Liver (tissue), 9 donors: Measurements from ENCODE around the gene TUBA8. TPM values are rescaled to one million over a fixed set of nuclear protein-coding genes. Genes with fewer than 3 reads are reported as not detected.

Experiments used
- DNase-seq: peaks from one replicate; pipeline ENCODE4 v3.0.0-alpha.2; 2017; ENCODE audit warnings: low spot score
- H3K27ac ChIP-seq, 2 donors: one replicate each; pipeline ENCODE4 v1.7.0; 2013; ENCODE audit warnings: inconsistent platforms in 2 of 2, low read length in 2 of 2, control low read depth in 1 of 2, low read depth in 1 of 2, mild to moderate bottlenecking in 1 of 2
- H3K27me3 ChIP-seq, 4 donors: one replicate each; pipeline versions ENCODE4 v1.6.1 to v1.7.0; 2013; ENCODE audit warnings: low read length in 3 of 4, inconsistent platforms in 1 of 4, mild to moderate bottlenecking in 1 of 4, moderate library complexity in 1 of 4; ENCODE audit not compliant: control insufficient read depth in 4 of 4, insufficient read depth in 4 of 4
- H3K36me3 ChIP-seq, 4 donors: one replicate each; pipeline versions ENCODE4 v1.6.1 to v1.7.0; 2013; ENCODE audit warnings: low read length in 3 of 4, mild to moderate bottlenecking in 3 of 4, low read depth in 1 of 4, moderate library complexity in 1 of 4; ENCODE audit not compliant: control insufficient read depth in 4 of 4, insufficient read depth in 3 of 4
- H3K4me1 ChIP-seq, 4 donors: one replicate each; pipeline versions ENCODE4 v1.6.1 to v1.7.0; 2013; ENCODE audit warnings: low read length in 3 of 4, mild to moderate bottlenecking in 3 of 4, moderate library complexity in 1 of 4; ENCODE audit not compliant: control insufficient read depth in 4 of 4, insufficient read depth in 4 of 4
- H3K4me3 ChIP-seq, 3 donors: one replicate each; pipeline versions ENCODE4 v1.6.1 to v1.7.0; 2013; ENCODE audit warnings: low read length in 3 of 3, control low read depth in 1 of 3, low read depth in 1 of 3, mild to moderate bottlenecking in 1 of 3
- H3K9ac ChIP-seq, 2 donors: one replicate each; pipeline ENCODE4 v1.7.0; 2013; ENCODE audit warnings: low read length in 2 of 2, mild to moderate bottlenecking in 2 of 2, moderate library complexity in 2 of 2, control low read depth in 1 of 2, low read depth in 1 of 2
- H3K9me3 ChIP-seq, 4 donors: one replicate each; pipeline versions ENCODE4 v1.6.1 to v1.7.0; 2013; ENCODE audit warnings: low read length in 3 of 4; ENCODE audit not compliant: control insufficient read depth in 4 of 4
- EGR1 ChIP-seq, 2 donors: IDR thresholded peaks; 2 replicates each; pipeline ENCODE4 v1.6.1; 2016 to 2018; ENCODE audit warnings: antibody characterized with exemption in 2 of 2, low read depth in 2 of 2
- FOXA1 ChIP-seq: IDR thresholded peaks from 2 replicates; pipeline ENCODE4 v1.6.1; 2016; ENCODE audit warnings: antibody characterized with exemption
- FOXA2 ChIP-seq: IDR thresholded peaks from 2 replicates; pipeline ENCODE4 v1.6.1; 2016; ENCODE audit warnings: antibody characterized with exemption
- GABPA ChIP-seq, 2 donors: IDR thresholded peaks in 1 of 2; conservative IDR thresholded peaks in 1 of 2; 2 replicates each; pipeline ENCODE4 v1.6.1; 2016; ENCODE audit warnings: antibody characterized with exemption in 2 of 2, mild to moderate bottlenecking in 1 of 2, moderate library complexity in 1 of 2
- HNF4A ChIP-seq, 2 donors: conservative IDR thresholded peaks; 2 replicates each; pipeline ENCODE4 v1.6.1; 2016; ENCODE audit warnings: antibody characterized with exemption in 2 of 2, mild to moderate bottlenecking in 2 of 2
- HNF4G ChIP-seq: IDR thresholded peaks from 2 replicates; pipeline ENCODE4 v1.6.1; 2016; ENCODE audit warnings: antibody characterized with exemption
- JUND ChIP-seq, 2 donors: IDR thresholded peaks; 2 replicates each; pipeline ENCODE4 v1.6.1; 2016; ENCODE audit warnings: antibody characterized with exemption in 2 of 2
- NR2F2 ChIP-seq: IDR thresholded peaks from 2 replicates; pipeline ENCODE4 v1.6.1; 2016; ENCODE audit warnings: antibody characterized with exemption
- RXRA ChIP-seq, 2 donors: IDR thresholded peaks; 2 replicates each; pipeline ENCODE4 v1.6.1; 2017 to 2018; ENCODE audit warnings: antibody characterized with exemption in 2 of 2, mild to moderate bottlenecking in 1 of 2
- SP1 ChIP-seq: IDR thresholded peaks from 2 replicates; pipeline ENCODE4 v1.6.1; 2018; ENCODE audit warnings: antibody characterized with exemption, mild to moderate bottlenecking
- TAF1 ChIP-seq: conservative IDR thresholded peaks from 2 replicates; pipeline ENCODE4 v1.6.1; 2016; ENCODE audit warnings: antibody characterized with exemption, mild to moderate bottlenecking
- YY1 ChIP-seq: IDR thresholded peaks from 2 replicates; pipeline ENCODE4 v1.6.1; 2016; ENCODE audit warnings: antibody characterized with exemption, mild to moderate bottlenecking
- WGBS: extraction: QIAGEN DNeasy Blood & Tissue Kit; methylation state at CpG from one replicate; pipeline ENCODE4 v1.1.7; 2013; 5-methylcytosine and 5-hydroxymethylcytosine counted together
- polyA plus RNA-seq, 2 donors: library from polyadenylated mRNA; stranded (reverse) in 1 of 2; unstranded in 1 of 2; fragments of 200-250 nt in 1 of 2; fragments of >200 nt in 1 of 2; fragmentation: Nextera tagmentation in 1 of 2; extraction: Ambion mirVana in 1 of 2; gene quantifications; one replicate each; pipeline versions ENCODE4 v1.2.1 to v1.2.3, GENCODE V29; 2013 to 2015
- total RNA-seq, 2 donors: library from RNA; depleted of rRNA; stranded (reverse); fragments of >200 nt; gene quantifications; one replicate each; pipeline ENCODE4 v1.2.3, GENCODE V29; 2014
- TF ChIP-seq, protein P1 (sequence below): IDR thresholded peaks from 2 replicates; pipeline ENCODE4 v1.6.1; 2016; ENCODE audit warnings: antibody characterized with exemption
- TF ChIP-seq, protein P2 (sequence below): IDR thresholded peaks from 2 replicates; pipeline ENCODE4 v1.6.1; 2016; ENCODE audit warnings: antibody characterized with exemption
- TF ChIP-seq, protein P3 (sequence below): IDR thresholded peaks from 2 replicates; pipeline ENCODE4 v1.6.1; 2016; ENCODE audit warnings: antibody characterized with exemption, mild to moderate bottlenecking
- TF ChIP-seq, protein P4 (sequence below): IDR thresholded peaks from 2 replicates; pipeline ENCODE4 v1.6.1; 2016; ENCODE audit warnings: antibody characterized with exemption
- TF ChIP-seq, protein P5 (sequence below): fragments of 150-350 bp; IDR thresholded peaks from 2 replicates; pipeline ENCODE4 v1.5.1; 2017; ENCODE audit warnings: improper control_type of control experiment, low read depth, low read length; ENCODE audit not compliant: missing input control
- donor health status: healthy.
- donor health status: healthy.
- donor health status: healthy.
- donor health status: healthy.
- donor health status: healthy.

The TUBA8 gene
- total and polyA plus RNA-seq, 4 donors = 0.82 to 3.1 (median 1.9) TPM

DNA sequence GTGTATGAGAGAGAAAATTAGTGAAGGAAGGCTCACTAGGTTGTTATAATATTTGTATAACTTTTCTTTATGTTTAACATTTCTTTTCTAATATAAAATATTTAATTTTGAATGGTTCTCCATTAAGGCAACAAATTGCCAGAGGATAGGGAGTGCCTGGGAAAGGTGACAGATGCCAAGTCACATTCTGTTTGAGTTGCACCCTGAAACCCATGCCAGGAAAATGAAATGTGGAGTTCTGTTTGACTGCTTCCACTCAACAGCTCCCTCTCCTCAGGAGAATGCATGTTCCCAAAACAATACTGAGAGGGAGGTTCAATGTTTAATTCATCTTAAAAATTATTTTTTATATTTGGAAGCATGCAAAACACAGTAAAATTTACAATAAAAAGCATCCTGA lies 33.5 kb downstream of the TUBA8 start:
- Histone ChIP-seq H3K27me3 (no peaks in the 10 kb centered on the region), H3K9me3 (peaks cover 0 to 1% (median 0%) of the 10 kb centered on the region in 4 donors), H3K4me1 (peaks cover 8 to 20% (median 13%) of the 10 kb centered on the region in 4 donors), H3K4me3 (no peak overlapping the region), H3K36me3 (no peaks in the 10 kb centered on the region), H3K9ac (no peak overlapping the region), H3K27ac (no peak overlapping the region)
- TF ChIP-seq EGR1 (IDR thresholded peaks at IDR 0.05; ENCODE audit: low read depth in 2 of 2) (no peak), SP1 (no peak), HNF4A (conservative IDR thresholded peaks at IDR 0.05) (no peak), FOXA2 (no peak), YY1 (no peak), RXRA (IDR thresholded peaks at IDR 0.05) (no peak), GABPA (IDR thresholded peaks at IDR 0.05 in 1 of 2, conservative IDR thresholded peaks at IDR 0.05 in 1 of 2) (no peak), TAF1 (no peak), NR2F2 (no peak), HNF4G (no peak)
- DNase-seq = no peak

DNA sequence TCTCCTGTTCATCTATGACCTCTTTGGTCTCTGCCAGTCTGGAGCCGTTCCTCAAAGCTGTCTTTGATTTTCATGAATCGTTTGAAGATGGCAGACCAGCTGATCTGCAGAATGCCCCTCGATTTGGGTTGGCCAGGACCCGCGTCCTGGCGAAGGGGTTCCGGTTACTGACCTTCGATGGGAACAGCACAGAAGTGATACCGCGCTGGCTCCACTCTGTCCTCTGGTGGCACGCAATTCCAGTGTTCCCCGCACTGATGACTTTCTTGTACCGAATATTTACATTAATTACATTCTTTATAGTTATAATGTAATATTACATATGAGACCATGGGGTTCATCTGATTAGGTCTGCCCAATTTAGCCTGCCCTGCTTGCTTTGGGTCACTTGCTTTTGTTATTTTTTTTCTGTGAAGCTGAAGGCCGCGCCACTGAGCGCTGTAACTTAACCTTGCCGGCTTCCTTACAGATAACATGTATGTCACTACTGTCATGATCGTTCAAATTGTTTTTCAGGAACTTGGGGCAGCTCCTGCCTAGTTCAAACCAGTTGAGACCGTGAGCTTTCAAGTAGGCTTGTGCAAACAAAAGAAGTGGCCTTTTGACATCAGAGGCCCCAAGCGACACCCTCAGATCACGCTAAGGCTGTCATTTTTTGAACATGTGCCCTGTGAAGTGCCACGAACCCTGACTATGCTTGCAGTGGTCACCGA lies 35.2 kb downstream of the TUBA8 start:
- no peak overlapping the region for H3K27ac ChIP-seq
- no peak for DNase-seq

DNA sequence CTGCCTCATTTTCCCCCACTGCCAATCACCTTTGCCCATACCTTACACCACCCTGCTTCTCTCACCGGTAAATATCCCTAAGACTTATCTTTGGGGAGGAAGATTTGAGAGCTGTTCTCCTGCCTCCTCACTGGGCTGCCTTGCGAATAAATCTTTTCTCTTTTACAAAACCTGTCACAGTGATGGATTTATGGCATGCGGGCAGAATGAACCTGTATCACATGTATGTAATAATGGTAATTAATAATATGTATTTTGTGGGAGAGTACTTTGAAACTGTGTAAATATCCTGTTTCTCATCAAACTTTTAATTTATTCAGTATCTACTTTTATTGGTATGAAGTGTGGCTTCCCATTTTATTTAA lies 35.8 kb downstream of the TUBA8 start:
- Histone ChIP-seq H3K9me3 (no peaks in the 10 kb centered on the region), H3K36me3 (no peaks in the 10 kb centered on the region), H3K27ac (no peak overlapping the region), H3K27me3 (no peaks in the 10 kb centered on the region), H3K4me1 (peaks cover 8 to 27% (median 19%) of the 10 kb centered on the region in 4 donors), H3K4me3 (no peak overlapping the region), H3K9ac (no peak overlapping the region)
- TF ChIP-seq FOXA1 = no peak
- TF ChIP-seq EGR1 (IDR thresholded peaks at IDR 0.05; ENCODE audit: low read depth in 2 of 2) = no peak
- TF ChIP-seq FOXA2 = no peak
- TF ChIP-seq, protein P1, sequence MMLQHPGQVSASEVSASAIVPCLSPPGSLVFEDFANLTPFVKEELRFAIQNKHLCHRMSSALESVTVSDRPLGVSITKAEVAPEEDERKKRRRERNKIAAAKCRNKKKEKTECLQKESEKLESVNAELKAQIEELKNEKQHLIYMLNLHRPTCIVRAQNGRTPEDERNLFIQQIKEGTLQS = no peak
- no peak for TF ChIP-seq HNF4G
- TF ChIP-seq, protein P2, sequence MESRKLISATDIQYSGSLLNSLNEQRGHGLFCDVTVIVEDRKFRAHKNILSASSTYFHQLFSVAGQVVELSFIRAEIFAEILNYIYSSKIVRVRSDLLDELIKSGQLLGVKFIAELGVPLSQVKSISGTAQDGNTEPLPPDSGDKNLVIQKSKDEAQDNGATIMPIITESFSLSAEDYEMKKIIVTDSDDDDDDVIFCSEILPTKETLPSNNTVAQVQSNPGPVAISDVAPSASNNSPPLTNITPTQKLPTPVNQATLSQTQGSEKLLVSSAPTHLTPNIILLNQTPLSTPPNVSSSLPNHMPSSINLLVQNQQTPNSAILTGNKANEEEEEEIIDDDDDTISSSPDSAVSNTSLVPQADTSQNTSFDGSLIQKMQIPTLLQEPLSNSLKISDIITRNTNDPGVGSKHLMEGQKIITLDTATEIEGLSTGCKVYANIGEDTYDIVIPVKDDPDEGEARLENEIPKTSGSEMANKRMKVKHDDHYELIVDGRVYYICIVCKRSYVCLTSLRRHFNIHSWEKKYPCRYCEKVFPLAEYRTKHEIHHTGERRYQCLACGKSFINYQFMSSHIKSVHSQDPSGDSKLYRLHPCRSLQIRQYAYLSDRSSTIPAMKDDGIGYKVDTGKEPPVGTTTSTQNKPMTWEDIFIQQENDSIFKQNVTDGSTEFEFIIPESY = no peak
- no peak for TF ChIP-seq YY1
- TF ChIP-seq, protein P3, sequence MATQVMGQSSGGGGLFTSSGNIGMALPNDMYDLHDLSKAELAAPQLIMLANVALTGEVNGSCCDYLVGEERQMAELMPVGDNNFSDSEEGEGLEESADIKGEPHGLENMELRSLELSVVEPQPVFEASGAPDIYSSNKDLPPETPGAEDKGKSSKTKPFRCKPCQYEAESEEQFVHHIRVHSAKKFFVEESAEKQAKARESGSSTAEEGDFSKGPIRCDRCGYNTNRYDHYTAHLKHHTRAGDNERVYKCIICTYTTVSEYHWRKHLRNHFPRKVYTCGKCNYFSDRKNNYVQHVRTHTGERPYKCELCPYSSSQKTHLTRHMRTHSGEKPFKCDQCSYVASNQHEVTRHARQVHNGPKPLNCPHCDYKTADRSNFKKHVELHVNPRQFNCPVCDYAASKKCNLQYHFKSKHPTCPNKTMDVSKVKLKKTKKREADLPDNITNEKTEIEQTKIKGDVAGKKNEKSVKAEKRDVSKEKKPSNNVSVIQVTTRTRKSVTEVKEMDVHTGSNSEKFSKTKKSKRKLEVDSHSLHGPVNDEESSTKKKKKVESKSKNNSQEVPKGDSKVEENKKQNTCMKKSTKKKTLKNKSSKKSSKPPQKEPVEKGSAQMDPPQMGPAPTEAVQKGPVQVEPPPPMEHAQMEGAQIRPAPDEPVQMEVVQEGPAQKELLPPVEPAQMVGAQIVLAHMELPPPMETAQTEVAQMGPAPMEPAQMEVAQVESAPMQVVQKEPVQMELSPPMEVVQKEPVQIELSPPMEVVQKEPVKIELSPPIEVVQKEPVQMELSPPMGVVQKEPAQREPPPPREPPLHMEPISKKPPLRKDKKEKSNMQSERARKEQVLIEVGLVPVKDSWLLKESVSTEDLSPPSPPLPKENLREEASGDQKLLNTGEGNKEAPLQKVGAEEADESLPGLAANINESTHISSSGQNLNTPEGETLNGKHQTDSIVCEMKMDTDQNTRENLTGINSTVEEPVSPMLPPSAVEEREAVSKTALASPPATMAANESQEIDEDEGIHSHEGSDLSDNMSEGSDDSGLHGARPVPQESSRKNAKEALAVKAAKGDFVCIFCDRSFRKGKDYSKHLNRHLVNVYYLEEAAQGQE = no peak
- no peak for TF ChIP-seq GABPA (IDR thresholded peaks at IDR 0.05 in 1 of 2, conservative IDR thresholded peaks at IDR 0.05 in 1 of 2)
- TF ChIP-seq, protein P4, sequence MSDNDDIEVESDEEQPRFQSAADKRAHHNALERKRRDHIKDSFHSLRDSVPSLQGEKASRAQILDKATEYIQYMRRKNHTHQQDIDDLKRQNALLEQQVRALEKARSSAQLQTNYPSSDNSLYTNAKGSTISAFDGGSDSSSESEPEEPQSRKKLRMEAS = no peak
- no peak for TF ChIP-seq RXRA (IDR thresholded peaks at IDR 0.05)
- TF ChIP-seq NR2F2 = no peak
- DNase-seq = no peak
- WGBS = 90% methylated on average over 3 of the region's 3 CpGs

More for the DNA sequence above, 35.2 kb downstream of the TUBA8 start:
- H3K4me3 ChIP-seq = no peak overlapping the region
- H3K36me3 ChIP-seq = no peaks in the 10 kb centered on the region
- no peak overlapping the region for H3K9ac ChIP-seq
- TF ChIP-seq, protein P5, sequence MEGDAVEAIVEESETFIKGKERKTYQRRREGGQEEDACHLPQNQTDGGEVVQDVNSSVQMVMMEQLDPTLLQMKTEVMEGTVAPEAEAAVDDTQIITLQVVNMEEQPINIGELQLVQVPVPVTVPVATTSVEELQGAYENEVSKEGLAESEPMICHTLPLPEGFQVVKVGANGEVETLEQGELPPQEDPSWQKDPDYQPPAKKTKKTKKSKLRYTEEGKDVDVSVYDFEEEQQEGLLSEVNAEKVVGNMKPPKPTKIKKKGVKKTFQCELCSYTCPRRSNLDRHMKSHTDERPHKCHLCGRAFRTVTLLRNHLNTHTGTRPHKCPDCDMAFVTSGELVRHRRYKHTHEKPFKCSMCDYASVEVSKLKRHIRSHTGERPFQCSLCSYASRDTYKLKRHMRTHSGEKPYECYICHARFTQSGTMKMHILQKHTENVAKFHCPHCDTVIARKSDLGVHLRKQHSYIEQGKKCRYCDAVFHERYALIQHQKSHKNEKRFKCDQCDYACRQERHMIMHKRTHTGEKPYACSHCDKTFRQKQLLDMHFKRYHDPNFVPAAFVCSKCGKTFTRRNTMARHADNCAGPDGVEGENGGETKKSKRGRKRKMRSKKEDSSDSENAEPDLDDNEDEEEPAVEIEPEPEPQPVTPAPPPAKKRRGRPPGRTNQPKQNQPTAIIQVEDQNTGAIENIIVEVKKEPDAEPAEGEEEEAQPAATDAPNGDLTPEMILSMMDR = no peak
- no peak for TF ChIP-seq EGR1 (IDR thresholded peaks at IDR 0.05; ENCODE audit: low read depth in 2 of 2)
- no peak for TF ChIP-seq JUND (IDR thresholded peaks at IDR 0.05)
- TF ChIP-seq HNF4A (conservative IDR thresholded peaks at IDR 0.05) = no peak
- H3K4me1 ChIP-seq = peaks cover 8 to 24% (median 16%) of the 10 kb centered on the region in 4 donors
- no peaks in the 10 kb centered on the region for H3K27me3 ChIP-seq
- WGBS = 84% methylated on average over 23 of the region's 23 CpGs
- peaks cover 0 to 1% (median 0%) of the 10 kb centered on the region in 4 donors for H3K9me3 ChIP-seq
